DMS79 treated with DMSO at 0.1 percent for 48 hours (cell line): Measurements from ENCODE around the gene DOCK2.

Experiments used
- DNase-seq: peaks from one replicate; lab custom pipeline; 2025; lab: John Stamatoyannopoulos, UW

The DOCK2 gene

GRCh38 chr5:169870211-169870610 lies 233.1 kb downstream of the DOCK2 start:
- no peak for DNase-seq

- no peak for DNase-seq
Observed at GRCh38 chr5:169871826-169872490, 234.9 kb downstream of the DOCK2 start.

- no peak for DNase-seq
Observed at GRCh38 chr5:169873642-169874041, 236.6 kb downstream of the DOCK2 start.

GRCh38 chr5:169874621-169875020 lies 237.5 kb downstream of the DOCK2 start:
- DNase-seq = no peak

- DNase-seq = no peak
Observed at GRCh38 chr5:169875091-169875728, 238.1 kb downstream of the DOCK2 start.

GRCh38 chr5:169875731-169876130 lies 238.7 kb downstream of the DOCK2 start:
- no peak for DNase-seq

- no peak for DNase-seq
Observed at GRCh38 chr5:169876386-169876785, 239.3 kb downstream of the DOCK2 start.

- no peak for DNase-seq
Observed at GRCh38 chr5:169880012-169880663, 243.1 kb downstream of the DOCK2 start.

- no peak for DNase-seq
Observed at GRCh38 chr5:169880785-169881184, 243.7 kb downstream of the DOCK2 start.

GRCh38 chr5:169881702-169882303 lies 244.7 kb downstream of the DOCK2 start:
- DNase-seq = no peak

GRCh38 chr5:169886033-169886432 lies 249.0 kb downstream of the DOCK2 start:
- DNase-seq = no peak

- DNase-seq = no peak
Observed at GRCh38 chr5:169886677-169887076, 249.6 kb downstream of the DOCK2 start.

GRCh38 chr5:169889572-169889971 lies 252.5 kb downstream of the DOCK2 start:
- DNase-seq = no peak

GRCh38 chr5:169893010-169893409 lies 255.9 kb downstream of the DOCK2 start:
- no peak for DNase-seq

GRCh38 chr5:169893571-169893970 lies 256.5 kb downstream of the DOCK2 start:
- DNase-seq = no peak

- DNase-seq = no peak
Observed at GRCh38 chr5:169895926-169896325, 258.9 kb downstream of the DOCK2 start.

- no peak for DNase-seq
Observed at GRCh38 chr5:169897481-169897880, 260.4 kb downstream of the DOCK2 start.

GRCh38 chr5:169901896-169902295 lies 264.8 kb downstream of the DOCK2 start:
- DNase-seq = no peak

GRCh38 chr5:169904059-169904458 lies 267.0 kb downstream of the DOCK2 start:
- DNase-seq = no peak

GRCh38 chr5:169904508-169904907 lies 267.4 kb downstream of the DOCK2 start:
- no peak for DNase-seq

- no peak for DNase-seq
Observed at GRCh38 chr5:169905017-169905416, 267.9 kb downstream of the DOCK2 start.

GRCh38 chr5:169906745-169907649 lies 269.9 kb downstream of the DOCK2 start:
- DNase-seq = no peak
